Mesothelial cell of epicardium (in vitro differentiated cells): Measurements from ENCODE around the gene MACROD2. TPM values are rescaled to one million over a fixed set of nuclear protein-coding genes. Genes with fewer than 3 reads are reported as not detected.

Experiments used
- DNase-seq, 2 experiments: peaks; one replicate each; pipeline ENCODE4 v3.0.0; 2021; ENCODE audit warnings: low spot score in 2 of 2; ENCODE audit not compliant: unreplicated experiment in 2 of 2
- H3K27ac Mint-ChIP-seq: 2 replicates; pipeline ENCODE4 v1.8.0; 2021; ENCODE audit warnings: mixed read lengths
- H3K27me3 Mint-ChIP-seq: 2 replicates; pipeline ENCODE4 v1.8.0; 2021; ENCODE audit warnings: low read depth, mixed read lengths
- H3K36me3 Mint-ChIP-seq: 2 replicates; pipeline ENCODE4 v1.8.0; 2021; ENCODE audit warnings: mixed read lengths
- H3K4me1 Mint-ChIP-seq: 2 replicates; pipeline ENCODE4 v1.8.0; 2021; ENCODE audit warnings: mixed read lengths
- H3K4me3 Mint-ChIP-seq: 2 replicates; pipeline ENCODE4 v1.8.0; 2021; ENCODE audit warnings: mild to moderate bottlenecking, moderate library complexity, mixed read lengths
- H3K9me3 Mint-ChIP-seq: 2 replicates; pipeline ENCODE4 v1.8.0; 2021; ENCODE audit warnings: mixed read lengths
- CTCF ChIP-seq: fragments of 200-600 bp; sonication (generic); IDR thresholded peaks from one replicate; pipeline ENCODE4 v1.5.0; 2021; ENCODE audit warnings: antibody characterized with exemption; ENCODE audit not compliant: unreplicated experiment
- total RNA-seq: library from RNA; stranded (reverse); gene quantifications from 3 replicates; pipeline ENCODE4 v1.2.1, GENCODE V29; 2021

Gene MACROD2
- total RNA-seq, 1 donor from 2014 or later = 10.0 TPM

- no peaks in the 10 kb centered on the region for H3K27me3 Mint-ChIP-seq
Measured at GRCh38 chr20:14599613-14600012, 604.3 kb downstream of the MACROD2 start.

GRCh38 chr20:14600527-14600926, 605.2 kb downstream of the MACROD2 start:
- no peaks in the 10 kb centered on the region for H3K36me3 Mint-ChIP-seq
- peaks cover 29% of the 10 kb centered on the region for H3K4me1 Mint-ChIP-seq
- no peaks in the 10 kb centered on the region for H3K27me3 Mint-ChIP-seq
- no peak overlapping the region for H3K4me3 Mint-ChIP-seq
- H3K27ac Mint-ChIP-seq = no peak overlapping the region
- H3K9me3 Mint-ChIP-seq = peaks cover under 1% of the 10 kb centered on the region
- no peak for TF ChIP-seq CTCF
- DNase-seq = no peak

More at GRCh38 chr20:14599613-14600012, 604.3 kb downstream of the MACROD2 start:
- Mint-ChIP-seq H3K27ac (no peak overlapping the region), H3K4me3 (no peak overlapping the region), H3K4me1 (peaks cover 29% of the 10 kb centered on the region), H3K9me3 (peaks cover 9% of the 10 kb centered on the region), H3K36me3 (peaks cover 5% of the 10 kb centered on the region)
- no peak for TF ChIP-seq CTCF
- DNase-seq = no peak

GRCh38 chr20:14604143-14604542, 608.8 kb downstream of the MACROD2 start:
- H3K4me1 Mint-ChIP-seq = peaks cover 19% of the 10 kb centered on the region
- TF ChIP-seq CTCF = no peak
- no peak overlapping the region for H3K4me3 Mint-ChIP-seq
- DNase-seq = no peak
- peaks cover 7% of the 10 kb centered on the region for H3K9me3 Mint-ChIP-seq
- no peaks in the 10 kb centered on the region for H3K27me3 Mint-ChIP-seq
- H3K27ac Mint-ChIP-seq = no peak overlapping the region
- H3K36me3 Mint-ChIP-seq = no peaks in the 10 kb centered on the region

- peaks cover 10% of the 10 kb centered on the region for H3K9me3 Mint-ChIP-seq
- no peak for DNase-seq
- peaks cover 26% of the 10 kb centered on the region for H3K4me1 Mint-ChIP-seq
- no peak for TF ChIP-seq CTCF
- H3K27ac Mint-ChIP-seq = no peak overlapping the region
- H3K4me3 Mint-ChIP-seq = no peak overlapping the region
- no peaks in the 10 kb centered on the region for H3K27me3 Mint-ChIP-seq
- H3K36me3 Mint-ChIP-seq = no peaks in the 10 kb centered on the region
Measured at GRCh38 chr20:14609328-14610221, 614.3 kb downstream of the MACROD2 start.

- no peak for TF ChIP-seq CTCF
- Mint-ChIP-seq H3K27me3 (no peaks in the 10 kb centered on the region), H3K4me1 (peaks cover 26% of the 10 kb centered on the region), H3K36me3 (peaks cover 3% of the 10 kb centered on the region), H3K9me3 (peaks cover 20% of the 10 kb centered on the region), H3K4me3 (no peak overlapping the region), H3K27ac (peak overlapping the region; percentile 80)
- no peak for DNase-seq
Measured at GRCh38 chr20:14611479-14611878, 616.2 kb downstream of the MACROD2 start.
